PC-9 (cell line): Measurements from ENCODE around the gene SLC43A1.

Source experiments
- CTCF ChIP-seq: fragments of 200-600 bp; sonication (generic); conservative IDR thresholded peaks from 2 replicates; pipeline ENCODE4 v1.6.1; 2017; ENCODE audit warnings: mixed run types, antibody characterized with exemption, mild to moderate bottlenecking, moderate library complexity
- EZH2 ChIP-seq: fragments of 200-600 bp; sonication (generic); IDR thresholded peaks from 2 replicates; pipeline ENCODE4 v1.8.0; 2017; ENCODE audit warnings: antibody characterized with exemption, low read depth

DNA sequence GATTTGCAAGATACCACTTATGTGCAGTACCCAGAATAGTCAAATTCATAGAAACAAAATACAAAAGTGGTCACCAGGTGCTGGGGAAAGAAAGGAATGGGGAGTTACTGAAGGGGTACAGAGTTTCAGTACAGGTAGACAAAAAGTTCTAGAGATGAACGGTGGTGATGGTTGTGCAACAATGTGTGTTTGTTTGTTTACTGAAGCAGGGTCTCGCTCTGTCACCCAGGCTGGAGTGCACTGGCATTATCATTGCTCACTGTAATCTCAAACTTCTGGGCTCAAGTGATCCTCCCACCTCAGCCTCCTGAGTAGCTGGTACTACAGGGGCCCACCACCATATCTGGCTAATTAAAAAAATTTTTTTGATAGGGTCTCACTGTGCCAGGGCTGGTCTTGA lies 39.9 kb upstream of the SLC43A1 start:
- no peak for TF ChIP-seq CTCF
- TF ChIP-seq EZH2, result no peak
